A673 (cell line): ENCODE measurements around the gene CCDC80. TPM values are rescaled to one million over a fixed set of nuclear protein-coding genes. Genes with fewer than 3 reads are reported as not detected.

Experiments
- BruUV-seq: library from RNA; stranded (reverse); fragments of 400-500 nt; replicated peaks from 2 replicates; lab custom pipeline; 2021; lab: Mats Ljungman, UMichigan
- CTCF ChIA-PET: fragments of 300-600 bp; sonication (Branson Sonifier 250); formaldehyde crosslinking; loops from one replicate; lab custom pipeline; 2022; ENCODE audit warnings: antibody characterized with exemption; lab: Charles Lee
- POLR2A ChIA-PET: fragments of 300-600 bp; sonication (Branson Sonifier 250); formaldehyde crosslinking; loops from one replicate; lab custom pipeline; 2022; ENCODE audit warnings: antibody characterized with exemption; ENCODE audit not compliant: low non-redundant PET; lab: Charles Lee
- DNase-seq: peaks from one replicate; pipeline ENCODE4 v3.0.0-alpha.2; 2015; ENCODE audit warnings: low spot score
- H3K27ac ChIP-seq: fragments of 200-600 bp; sonication (generic); 2 replicates; pipeline ENCODE4 v1.5.1; 2016; ENCODE audit warnings: mixed run types, low read depth, mild to moderate bottlenecking, mixed read lengths, antibody characterized with exemption, low read length; ENCODE audit not compliant: poor library complexity, severe bottlenecking
- H3K27me3 ChIP-seq: fragments of 200-600 bp; sonication (generic); replicated peaks from 2 replicates; pipeline ENCODE4 v1.6.1; 2017; ENCODE audit warnings: mixed run types, low read depth, mild to moderate bottlenecking, mixed read lengths, antibody characterized with exemption, low read length; ENCODE audit not compliant: insufficient read depth, poor library complexity
- H3K36me3 ChIP-seq: fragments of 200-600 bp; sonication (generic); 2 replicates; pipeline ENCODE4 v1.6.1; 2016; ENCODE audit warnings: mixed run types, mild to moderate bottlenecking, mixed read lengths, antibody characterized with exemption, low read length; ENCODE audit not compliant: insufficient read depth, poor library complexity, severe bottlenecking
- H3K4me1 ChIP-seq: fragments of 200-600 bp; sonication (generic); 2 replicates; pipeline ENCODE4 v1.6.1; 2017; ENCODE audit warnings: mixed run types, mild to moderate bottlenecking, mixed read lengths, antibody characterized with exemption, low read length; ENCODE audit not compliant: insufficient read depth, poor library complexity, severe bottlenecking
- H3K4me3 ChIP-seq: fragments of 200-600 bp; sonication (generic); 2 replicates; pipeline ENCODE4 v1.5.1; 2016; ENCODE audit warnings: low read depth, mixed run types, mild to moderate bottlenecking, mixed read lengths, low read length; ENCODE audit not compliant: poor library complexity, severe bottlenecking
- H3K9me3 ChIP-seq: fragments of 200-600 bp; sonication (generic); 2 replicates; pipeline ENCODE4 v1.6.1; 2016; ENCODE audit warnings: mixed run types, low read depth, mild to moderate bottlenecking, mixed read lengths, antibody characterized with exemption, low read length; ENCODE audit not compliant: poor library complexity, severe bottlenecking
- CTCF ChIP-seq: fragments of 300-800, 200-600 bp; sonication (generic); conservative IDR thresholded peaks from 2 replicates; pipeline ENCODE4 v1.5.1; 2017; ENCODE audit warnings: low read depth, mild to moderate bottlenecking, antibody characterized with exemption, low read length, moderate library complexity, mixed read lengths
- EZH2 ChIP-seq: fragments of 200-600 bp; sonication (generic); IDR thresholded peaks from 2 replicates; pipeline ENCODE4 v1.6.1; 2017; ENCODE audit warnings: borderline replicate concordance, low read depth, mild to moderate bottlenecking, mixed read lengths, antibody characterized with exemption, low read length; ENCODE audit not compliant: poor library complexity, severe bottlenecking
- intact Hi-C: fragments of 100-400 bp; cut with micrococcal nuclease; formaldehyde crosslinking; loops from one replicate; pipeline ENCODE4 v1.10.0; 2022; ENCODE audit not compliant: unreplicated experiment
- total RNA-seq: library from RNA; stranded (reverse); gene quantifications from 2 replicates; pipeline ENCODE4 v1.2.3, GENCODE V29; 2021

CCDC80 gene
- total RNA-seq, 1 experiment from 2014 or later, result 4.7 TPM

- TF ChIP-seq CTCF (no peak), EZH2 (no peak)
- H3K27ac ChIP-seq, result no peak overlapping the region
- CTCF ChIA-PET, result interaction anchor here (0.7 kb wide), 1 partner anchor 570 kb away, joined by 3 read pairs; no protein-coding TSS in a partner anchor
- no peak overlapping the region for H3K4me3 ChIP-seq
- intact Hi-C loops, result no loop called here
- H3K27me3 ChIP-seq, result no peaks in the 10 kb centered on the region
- H3K4me1 ChIP-seq, result no peaks in the 10 kb centered on the region
- no TSS peak for BruUV-seq
- DNase-seq, result no peak
- no peaks in the 10 kb centered on the region for H3K9me3 ChIP-seq
- H3K36me3 ChIP-seq, result no peaks in the 10 kb centered on the region
- POLR2A ChIA-PET, result no interaction called here
These were observed 12.9 kb upstream of the CCDC80 start for GRCh38 chr3:112653881-112654300.

GRCh38 chr3:112653209-112653871, 12.4 kb upstream of the CCDC80 start:
- no peak for DNase-seq
- POLR2A ChIA-PET, result no interaction called here
- intact Hi-C loops, result no loop called here
- no peak for TF ChIP-seq CTCF
- no peak for TF ChIP-seq EZH2
- no peak overlapping the region for H3K27ac ChIP-seq
- H3K4me1 ChIP-seq, result no peaks in the 10 kb centered on the region
- BruUV-seq, result no TSS peak
- no peaks in the 10 kb centered on the region for H3K27me3 ChIP-seq
- no peak overlapping the region for H3K4me3 ChIP-seq
- H3K36me3 ChIP-seq, result no peaks in the 10 kb centered on the region
- CTCF ChIA-PET, result no interaction called here
- H3K9me3 ChIP-seq, result no peaks in the 10 kb centered on the region

- Histone ChIP-seq H3K4me1 (no peaks in the 10 kb centered on the region), H3K9me3 (no peaks in the 10 kb centered on the region), H3K27me3 (no peaks in the 10 kb centered on the region), H3K36me3 (no peaks in the 10 kb centered on the region), H3K4me3 (no peak overlapping the region), H3K27ac (no peak overlapping the region)
- no TSS peak for BruUV-seq
- DNase-seq, result no peak
- no peak for TF ChIP-seq CTCF
- no peak for TF ChIP-seq EZH2
- ChIA-PET CTCF (no interaction called here), POLR2A (no interaction called here)
- intact Hi-C loops, result no loop called here
These were observed 10.6 kb upstream of the CCDC80 start for GRCh38 chr3:112651516-112651915.
